Left renal cortex interstitium (tissue), 4 donors: ENCODE data around the gene CXCR2. TPM values are rescaled to one million over a fixed set of nuclear protein-coding genes. Genes with fewer than 3 reads are reported as not detected.
"Not testable (repeated sequence)": the region's sequence is repeated elsewhere in the genome, so short reads cannot be mapped to it uniquely, and the experiment has no call there.

Experiments used
- DNase-seq, 4 donors: peaks; one replicate each; pipeline ENCODE4 v3.0.0-alpha.2; 2013; ENCODE audit warnings: low read depth in 4 of 4, low spot score in 2 of 4, missing footprints in 1 of 4
- polyA plus RNA-seq, 4 donors: library from polyadenylated mRNA; unstranded; fragments of 120-200 nt; gene quantifications; one replicate each; pipeline ENCODE4 v1.2.1, GENCODE V29; 2013; ENCODE audit not compliant: insufficient read length in 4 of 4

CXCR2 gene
- polyA plus RNA-seq, 4 donors = 0.06 to 0.46 (median 0.31) TPM

GRCh38 chr2:218129458-218130135 lies 3.8 kb downstream of the CXCR2 start:
- no peak for DNase-seq

GRCh38 chr2:218130377-218130776 lies 4.5 kb downstream of the CXCR2 start:
- DNase-seq = no peak

- no peak for DNase-seq
These were observed 5.0 kb downstream of the CXCR2 start for GRCh38 chr2:218130822-218131221.

- no peak for DNase-seq
These were observed 11.7 kb downstream of the CXCR2 start for GRCh38 chr2:218137514-218137913.

GRCh38 chr2:218138047-218138446 lies 12.2 kb downstream of the CXCR2 start:
- no peak for DNase-seq

- no peak for DNase-seq
These were observed 19.3 kb downstream of the CXCR2 start for GRCh38 chr2:218145124-218145523.

- DNase-seq = no peak
These were observed 20.2 kb downstream of the CXCR2 start for GRCh38 chr2:218146056-218146455.

- no peak for DNase-seq
These were observed 23.3 kb downstream of the CXCR2 start for GRCh38 chr2:218149098-218149497.

- no peak for DNase-seq
These were observed 24.1 kb downstream of the CXCR2 start for GRCh38 chr2:218149848-218150440.

- no peak for DNase-seq
These were observed 26.3 kb downstream of the CXCR2 start for GRCh38 chr2:218152172-218152571.

- DNase-seq = no peak
These were observed 26.9 kb downstream of the CXCR2 start for GRCh38 chr2:218152777-218153176.

- no peak for DNase-seq
These were observed 30.2 kb downstream of the CXCR2 start for GRCh38 chr2:218155953-218156479.

- no peak for DNase-seq
These were observed 35.8 kb downstream of the CXCR2 start for GRCh38 chr2:218161644-218162043.

GRCh38 chr2:218162814-218163213 lies 37.0 kb downstream of the CXCR2 start:
- no peak for DNase-seq

- DNase-seq = no peak
These were observed 41.0 kb downstream of the CXCR2 start, which contains the start of gene CXCR1 for GRCh38 chr2:218166791-218167190. Gene CXCR1 (minus strand): TSS chr2:218166962. CDS start chr2:218165211, 1,751 bp downstream.

GRCh38 chr2:218168016-218168415 lies 42.2 kb downstream of the CXCR2 start:
- no peak for DNase-seq

- DNase-seq = peak in 3 of 4 donors; percentile 1 to 21 (median 8)
These were observed 43.0 kb downstream of the CXCR2 start for GRCh38 chr2:218168635-218169462.

GRCh38 chr2:218169757-218170546 lies 44.1 kb downstream of the CXCR2 start:
- no peak for DNase-seq

GRCh38 chr2:218171744-218172143 lies 45.9 kb downstream of the CXCR2 start:
- DNase-seq = not testable (repeated sequence)

GRCh38 chr2:218172845-218173244 lies 47.0 kb downstream of the CXCR2 start:
- no peak for DNase-seq
